Endothelial cell (in vitro differentiated cells): ENCODE data around the gene HUS1B. TPM values are rescaled to one million over a fixed set of nuclear protein-coding genes. Genes with fewer than 3 reads are reported as not detected.

Experiments used
- DNase-seq: peaks from one replicate; pipeline ENCODE4 v3.0.0; 2021; ENCODE audit warnings: low spot score
- H3K27ac Mint-ChIP-seq: one replicate; pipeline ENCODE4 v1.8.0; 2021; ENCODE audit warnings: mixed read lengths, inconsistent platforms; ENCODE audit not compliant: unreplicated experiment
- H3K27me3 Mint-ChIP-seq: one replicate; pipeline ENCODE4 v1.8.0; 2021; ENCODE audit warnings: mild to moderate bottlenecking, moderate library complexity, mixed read lengths, inconsistent platforms; ENCODE audit not compliant: unreplicated experiment
- H3K36me3 Mint-ChIP-seq: one replicate; pipeline ENCODE4 v1.8.0; 2021; ENCODE audit warnings: mild to moderate bottlenecking, low read depth, mixed read lengths, inconsistent platforms; ENCODE audit not compliant: unreplicated experiment
- H3K4me1 Mint-ChIP-seq: one replicate; pipeline ENCODE4 v1.8.0; 2021; ENCODE audit warnings: mild to moderate bottlenecking, mixed read lengths, inconsistent platforms; ENCODE audit not compliant: unreplicated experiment
- H3K4me3 Mint-ChIP-seq: one replicate; pipeline ENCODE4 v1.8.0; 2021; ENCODE audit warnings: mild to moderate bottlenecking, mixed read lengths, inconsistent platforms; ENCODE audit not compliant: unreplicated experiment
- H3K9me3 Mint-ChIP-seq: one replicate; pipeline ENCODE4 v1.8.0; 2021; ENCODE audit warnings: mixed read lengths, inconsistent platforms; ENCODE audit not compliant: unreplicated experiment
- CTCF ChIP-seq: fragments of 200-600 bp; sonication (generic); IDR thresholded peaks from one replicate; pipeline ENCODE4 v1.5.0; 2021; ENCODE audit warnings: antibody characterized with exemption; ENCODE audit not compliant: unreplicated experiment
- total RNA-seq: library from RNA; stranded (reverse); fragmentation: NEBNext Ultra II Directional; extraction: Animal tissue kit (Norgen Biotek cat#: 25700); gene quantifications from one replicate; pipeline ENCODE4 v1.2.1, GENCODE V29; 2021; ENCODE audit not compliant: unreplicated experiment

Gene HUS1B
- total RNA-seq, 1 donor from 2014 or later, result 0.72 TPM

DNA sequence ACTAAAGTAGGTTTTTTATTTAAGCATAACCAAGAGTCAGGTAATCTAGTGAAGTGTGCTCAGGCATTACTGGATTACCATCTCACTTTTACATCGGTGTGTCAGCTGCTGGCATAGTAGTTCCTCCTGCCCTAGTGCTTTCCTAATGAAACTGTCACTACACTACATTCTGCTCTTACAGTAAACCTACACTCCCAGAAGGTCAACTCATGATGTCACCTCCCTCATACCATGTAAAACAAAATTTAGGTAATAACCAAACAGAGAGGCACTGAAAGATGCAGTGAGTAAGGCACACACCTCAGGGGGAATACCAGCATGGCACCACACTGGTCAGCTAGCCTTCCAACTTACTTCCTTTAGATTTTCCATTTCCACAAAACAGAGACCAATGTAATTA, 23.3 kb downstream of the HUS1B start:
- Mint-ChIP-seq H3K4me3 (no peak overlapping the region), H3K36me3 (peaks cover 9% of the 10 kb centered on the region), H3K4me1 (no peaks in the 10 kb centered on the region), H3K27ac (no peak overlapping the region), H3K27me3 (no peaks in the 10 kb centered on the region), H3K9me3 (no peaks in the 10 kb centered on the region)
- DNase-seq, result no peak
- TF ChIP-seq CTCF, result no peak

GRCh38 chr6:628766-629165, 28.1 kb downstream of the HUS1B start:
- Mint-ChIP-seq H3K27me3 (no peaks in the 10 kb centered on the region), H3K27ac (no peak overlapping the region), H3K36me3 (peaks cover 8% of the 10 kb centered on the region), H3K9me3 (no peaks in the 10 kb centered on the region), H3K4me3 (no peak overlapping the region), H3K4me1 (peaks cover 2% of the 10 kb centered on the region)
- no peak for TF ChIP-seq CTCF
- DNase-seq, result no peak

DNA sequence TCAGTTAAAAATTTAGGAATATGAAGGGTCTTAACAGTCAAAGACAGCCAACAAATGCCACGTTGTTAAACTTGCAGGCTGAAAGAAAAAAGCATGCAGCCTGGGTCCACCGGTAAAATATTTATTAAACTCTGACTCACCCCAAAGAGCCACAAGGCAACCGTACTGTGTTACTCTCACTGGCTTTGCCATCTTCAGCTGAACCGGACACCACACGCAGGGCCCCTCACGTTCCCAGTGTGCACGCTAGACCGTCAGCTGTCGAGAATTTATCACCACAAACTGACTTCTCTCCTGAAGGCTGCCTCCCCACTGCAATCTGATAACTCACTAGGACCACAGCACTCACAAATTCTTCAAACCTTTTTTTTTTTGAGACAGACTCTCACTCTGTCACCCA, 30.7 kb downstream of the HUS1B start:
- H3K4me1 Mint-ChIP-seq, result peaks cover 2% of the 10 kb centered on the region
- no peak for TF ChIP-seq CTCF
- H3K4me3 Mint-ChIP-seq, result no peak overlapping the region
- DNase-seq, result no peak
- peaks cover 6% of the 10 kb centered on the region for H3K36me3 Mint-ChIP-seq
- no peak overlapping the region for H3K27ac Mint-ChIP-seq
- no peaks in the 10 kb centered on the region for H3K27me3 Mint-ChIP-seq
- no peaks in the 10 kb centered on the region for H3K9me3 Mint-ChIP-seq

DNA sequence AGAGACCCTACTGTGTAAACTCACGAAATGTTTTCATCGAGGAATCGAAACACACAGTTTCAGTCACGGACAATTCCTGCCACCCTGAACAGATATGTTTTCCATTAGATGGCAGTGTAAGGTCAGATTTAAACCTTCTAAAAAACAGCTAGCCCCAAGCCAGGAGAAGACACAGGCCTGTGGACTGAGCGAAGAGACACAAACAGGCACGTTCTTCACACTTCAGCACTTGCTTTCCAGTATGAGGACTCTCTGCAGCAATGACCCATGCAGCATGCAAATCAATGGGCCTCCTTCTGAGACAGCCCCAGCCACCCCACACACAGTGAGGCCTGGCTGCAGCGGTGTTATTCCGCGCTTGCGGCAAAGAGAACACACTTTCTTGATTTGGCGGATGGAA, 31.9 kb downstream of the HUS1B start:
- Mint-ChIP-seq H3K9me3 (no peaks in the 10 kb centered on the region), H3K27me3 (no peaks in the 10 kb centered on the region), H3K4me3 (no peak overlapping the region), H3K36me3 (peaks cover 6% of the 10 kb centered on the region), H3K4me1 (peaks cover 2% of the 10 kb centered on the region), H3K27ac (no peak overlapping the region)
- no peak for TF ChIP-seq CTCF
- DNase-seq, result no peak

DNA sequence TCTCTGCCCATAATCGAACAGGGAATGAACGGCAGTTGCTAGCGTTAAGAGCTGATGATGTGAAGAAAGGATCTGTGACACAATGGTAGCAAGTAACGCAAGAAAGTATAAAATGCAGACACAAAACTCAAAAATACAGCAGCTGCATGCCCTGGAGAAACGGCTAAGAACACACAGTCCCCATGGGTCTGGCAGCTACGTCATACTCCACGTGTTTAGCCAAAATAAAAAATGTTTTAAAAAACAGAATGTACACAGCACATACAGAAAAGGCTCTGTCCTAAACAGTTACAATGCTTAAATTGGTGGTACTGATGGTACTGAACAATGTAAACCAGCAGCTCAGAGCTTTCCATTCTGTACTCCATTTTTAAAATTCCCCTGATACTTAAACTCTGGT, 34.4 kb downstream of the HUS1B start:
- no peak for DNase-seq
- Mint-ChIP-seq H3K27me3 (no peaks in the 10 kb centered on the region), H3K4me1 (peaks cover 2% of the 10 kb centered on the region), H3K4me3 (no peak overlapping the region), H3K9me3 (no peaks in the 10 kb centered on the region), H3K36me3 (peaks cover 8% of the 10 kb centered on the region), H3K27ac (no peak overlapping the region)
- TF ChIP-seq CTCF, result no peak
